HG02588 (cell line): ENCODE measurements around the gene KCNMA1.

Experiments used
- ATAC-seq: cut with Tn5 transposase; IDR thresholded peaks from one replicate; pipeline ENCODE4 v1.9.1; 2021; ENCODE audit warnings: mild to moderate bottlenecking, moderate library complexity; ENCODE audit not compliant: unreplicated experiment

Gene KCNMA1

DNA sequence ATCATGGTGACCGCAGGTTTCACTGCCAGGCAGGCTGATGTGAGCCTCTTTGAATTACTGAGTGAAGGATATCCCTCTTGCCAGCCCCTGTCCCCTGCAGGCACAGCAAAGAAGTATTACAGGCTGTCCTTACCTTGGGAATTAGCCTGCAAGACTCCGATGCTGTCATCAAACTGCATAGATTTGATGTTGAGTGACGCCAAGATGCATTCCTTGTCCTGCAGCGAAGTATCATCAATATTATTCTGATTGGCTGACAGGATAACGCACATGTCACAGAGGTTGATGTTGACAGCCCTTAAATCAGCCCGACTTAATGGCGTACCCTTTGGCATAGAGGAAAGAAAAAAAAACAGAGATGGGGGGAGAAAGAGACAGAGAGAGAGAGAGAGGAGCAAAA is 693.0 kb downstream of the KCNMA1 start:
- no peak for ATAC-seq

DNA sequence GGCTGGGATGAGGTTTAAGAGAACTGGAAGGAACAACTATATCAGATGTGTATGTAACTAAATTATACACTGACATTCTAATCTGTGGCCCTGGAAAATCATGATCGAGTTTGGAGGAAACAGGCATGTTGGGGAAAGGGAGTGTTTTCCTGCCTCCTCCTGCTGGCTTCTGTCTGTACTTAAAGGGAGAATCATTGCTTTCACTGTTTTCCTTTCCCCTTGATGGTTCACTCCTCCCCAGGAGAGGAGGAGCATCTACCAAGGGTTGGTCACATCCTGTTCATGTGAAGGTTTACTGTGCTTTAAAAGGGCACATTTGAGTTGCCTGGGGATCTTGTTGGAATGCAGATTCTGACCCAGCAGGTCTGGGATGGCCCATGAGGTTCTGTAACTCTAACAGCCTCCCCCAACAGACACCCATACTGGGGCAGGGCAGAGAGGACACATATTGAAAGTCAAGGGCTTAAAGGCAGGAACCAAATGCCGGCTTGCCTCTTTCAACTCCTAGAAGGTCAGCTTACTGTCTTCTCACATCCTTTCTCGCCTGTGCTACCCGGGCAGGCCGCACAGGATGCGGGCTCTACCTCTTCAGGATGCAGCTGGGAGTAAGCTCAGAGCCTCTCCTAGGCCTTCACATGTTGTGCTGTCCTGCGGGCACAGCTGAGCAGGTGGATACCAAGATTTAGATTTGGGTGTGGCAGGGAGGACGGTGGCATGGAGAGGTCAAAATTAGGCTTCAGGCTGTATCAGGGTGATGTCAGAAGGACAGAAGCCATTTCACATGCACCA is 694.8 kb downstream of the KCNMA1 start:
- ATAC-seq, result no peak

DNA sequence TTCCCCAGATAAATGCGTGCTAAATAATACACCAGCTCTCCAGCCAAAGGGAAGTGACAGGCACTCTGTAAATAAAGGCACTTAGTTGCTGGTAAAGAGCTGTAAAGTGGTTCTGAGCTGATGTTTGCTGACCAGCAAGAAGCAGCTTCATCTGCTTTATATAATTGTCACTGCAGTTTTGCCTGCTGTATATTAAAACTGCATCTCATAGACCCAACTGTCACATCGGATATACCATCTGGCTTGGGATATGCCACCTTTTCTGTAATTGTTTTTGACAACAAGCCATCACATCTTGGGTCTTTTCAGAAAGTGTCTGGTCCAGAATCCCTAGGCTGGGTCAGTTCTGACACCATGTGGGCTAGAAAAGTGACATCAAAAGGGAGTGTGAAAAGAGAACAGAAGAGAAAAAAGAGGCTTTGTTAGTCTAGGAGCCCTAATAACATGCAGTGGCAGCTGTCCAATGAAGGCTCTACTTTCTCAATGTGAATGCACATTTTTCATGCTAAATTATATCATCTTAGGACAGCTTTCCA is 697.6 kb downstream of the KCNMA1 start:
- ATAC-seq, result no peak

DNA sequence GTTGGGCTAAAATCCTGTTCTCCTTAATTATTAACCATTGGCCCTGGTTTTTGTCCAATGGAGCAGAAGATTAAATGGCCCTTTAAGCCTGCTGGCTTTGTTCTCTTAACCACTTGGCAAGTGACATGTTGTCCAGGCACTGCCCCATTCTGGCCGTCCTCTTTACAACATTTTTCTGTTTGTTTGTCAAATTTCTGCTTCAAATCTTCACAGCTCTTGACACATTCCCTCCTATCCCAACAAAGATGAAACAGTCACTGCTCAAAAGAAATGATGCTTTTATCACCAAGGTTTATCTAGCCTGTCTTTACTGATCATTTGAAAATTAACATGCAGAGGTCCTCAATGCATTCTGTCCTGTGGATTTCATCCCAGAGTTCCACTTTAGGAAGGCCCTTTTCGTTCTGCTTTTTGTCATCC is 700.4 kb downstream of the KCNMA1 start:
- ATAC-seq, result no peak

DNA sequence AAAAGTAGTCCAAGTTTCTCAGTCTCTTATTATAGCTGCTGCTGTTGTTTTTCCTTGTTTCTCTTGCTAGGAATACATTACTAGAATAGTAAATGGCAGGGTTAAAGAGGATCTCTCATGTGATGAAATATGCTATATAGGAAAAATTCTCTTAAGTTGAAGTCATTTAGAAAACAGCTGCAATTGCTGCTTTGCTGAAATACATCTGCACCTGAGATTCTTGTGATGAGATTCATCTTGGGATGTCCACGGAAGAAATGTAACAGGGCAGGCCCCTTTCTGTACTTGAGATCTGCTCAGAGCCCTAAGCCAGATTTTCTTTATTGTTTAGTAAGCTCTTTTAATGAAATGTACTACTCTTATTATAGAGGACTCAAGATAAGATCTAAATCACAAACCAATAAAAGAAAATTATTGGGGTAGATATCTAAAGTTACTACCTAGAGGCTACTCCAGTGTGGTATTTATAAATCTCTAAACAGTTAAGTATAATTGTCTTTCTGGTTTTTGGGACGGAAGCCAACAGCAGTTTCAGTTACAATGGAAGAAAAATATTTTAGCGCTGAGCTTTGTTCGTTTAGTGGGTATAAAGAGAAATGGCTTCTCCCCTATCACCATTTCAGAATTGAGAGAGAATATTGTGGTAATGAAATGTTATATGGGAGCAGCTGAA is 701.5 kb downstream of the KCNMA1 start:
- ATAC-seq, result no peak

DNA sequence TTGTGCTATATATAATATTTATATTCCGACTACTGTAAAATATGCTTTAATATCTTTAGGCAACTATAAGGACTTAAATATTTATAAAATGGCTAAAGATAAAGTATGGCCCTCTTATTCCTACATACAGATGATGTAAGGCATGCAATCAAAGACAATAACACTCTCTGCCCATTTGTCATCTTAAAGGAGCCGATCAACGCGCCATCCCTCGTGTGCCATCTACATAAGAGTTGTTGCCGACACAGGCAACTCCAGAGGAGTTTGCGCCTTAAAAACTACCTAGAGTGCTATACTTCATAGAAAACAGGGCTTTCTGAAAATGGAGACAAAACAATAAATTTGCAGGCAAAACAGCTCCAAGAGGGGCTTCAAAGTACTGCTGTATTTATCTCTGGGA is 709.0 kb downstream of the KCNMA1 start:
- ATAC-seq, result no peak

DNA sequence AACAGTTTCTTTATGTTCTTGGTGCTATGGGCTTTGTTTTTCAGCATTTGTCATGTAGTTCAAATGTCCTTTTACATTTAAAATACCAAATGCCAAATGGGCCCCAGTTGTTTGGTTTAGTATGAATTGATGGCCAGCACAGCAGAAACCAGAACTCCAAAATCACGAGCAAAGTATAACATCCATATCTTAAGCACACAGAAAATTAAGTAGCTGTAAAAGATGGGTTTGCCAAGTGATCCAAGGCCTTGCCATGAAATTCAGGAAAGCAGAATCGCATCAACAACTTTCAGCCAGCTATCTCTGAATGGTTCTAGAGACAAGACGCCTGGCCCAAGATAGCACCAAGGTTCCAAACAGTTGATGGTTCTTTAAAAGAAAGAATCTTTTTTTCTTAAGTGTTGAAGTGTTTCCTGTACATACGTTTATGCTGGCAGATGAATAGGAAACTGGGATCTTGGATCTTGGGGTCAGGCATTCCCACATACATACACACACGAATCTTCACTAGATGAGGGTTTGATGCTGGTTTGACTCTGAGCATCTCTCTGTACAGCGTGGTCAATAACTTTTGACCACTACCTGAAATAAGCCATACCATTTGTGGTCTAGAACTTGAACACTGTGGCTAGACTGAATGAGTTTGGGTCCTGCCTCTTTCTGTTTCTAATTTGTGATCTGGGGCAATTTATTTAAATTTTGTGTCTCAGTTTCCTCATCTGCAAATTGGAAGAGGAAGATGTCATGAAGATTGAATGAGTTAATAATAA is 711.8 kb downstream of the KCNMA1 start:
- ATAC-seq, result no peak

DNA sequence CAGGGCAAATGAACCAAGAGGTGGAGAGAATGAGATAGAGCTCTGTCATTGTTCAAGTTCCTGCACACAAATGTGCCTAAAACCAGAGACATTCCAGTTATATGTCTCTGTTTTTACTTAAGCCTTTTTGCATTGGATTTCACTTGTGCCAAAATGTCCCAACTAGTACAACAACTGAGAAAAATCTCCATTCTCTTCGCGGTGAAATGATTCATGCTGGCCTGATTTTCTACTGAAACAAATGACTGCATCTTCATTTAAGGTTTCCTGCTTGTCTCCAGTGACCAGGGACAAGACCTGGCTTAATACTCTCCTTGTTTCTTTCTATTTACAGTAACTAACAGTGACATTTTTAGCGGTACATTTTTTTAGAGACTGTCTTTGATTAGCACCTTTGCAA is 714.9 kb downstream of the KCNMA1 start:
- ATAC-seq, result no peak

DNA sequence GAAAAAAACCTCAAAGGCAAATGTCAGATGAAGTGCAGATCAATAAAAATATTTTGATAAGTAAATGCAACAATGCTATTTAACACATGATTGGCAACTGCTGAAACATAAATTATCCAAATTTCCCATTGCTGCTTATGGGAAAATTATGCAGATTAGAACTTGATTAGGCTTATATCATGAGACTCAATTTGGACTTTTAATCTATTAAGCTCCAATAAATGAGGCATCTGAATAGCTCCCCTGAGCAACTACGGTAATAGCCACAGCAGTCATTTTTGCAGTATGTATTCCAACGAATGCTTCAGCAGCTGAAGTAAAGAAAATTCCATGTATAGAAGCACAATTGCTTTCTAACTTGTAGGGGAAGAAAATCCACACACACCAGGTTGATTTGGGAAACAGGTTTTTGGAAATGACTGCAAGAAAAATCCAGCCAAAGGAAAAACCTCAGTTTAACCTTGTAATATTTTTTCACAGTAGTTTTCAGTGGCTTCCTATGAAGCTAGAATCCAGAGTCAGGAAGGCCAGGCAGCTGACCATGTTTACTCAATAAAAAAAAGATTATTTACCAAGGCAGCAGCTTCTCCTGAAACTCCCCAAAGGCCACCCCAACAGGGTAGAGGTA is 716.1 kb downstream of the KCNMA1 start:
- no peak for ATAC-seq

DNA sequence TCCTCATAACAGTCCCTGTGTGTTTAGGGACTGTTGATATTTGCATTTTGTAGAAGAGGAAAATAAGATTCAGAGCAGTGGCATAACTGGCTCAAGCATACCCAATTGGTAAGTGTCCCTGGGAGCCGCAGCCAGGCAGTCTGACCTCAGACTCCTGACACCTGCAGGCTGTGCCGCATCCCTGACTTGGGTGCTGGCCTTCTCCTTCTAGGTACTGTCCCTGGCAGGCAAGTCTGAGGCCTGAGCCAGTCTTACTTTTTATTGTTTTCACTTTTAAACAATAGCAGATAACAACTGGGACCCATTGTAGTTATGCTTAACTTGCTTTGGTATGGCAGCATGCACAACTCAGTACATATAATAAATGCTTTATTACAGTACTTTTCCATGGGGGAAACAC is 717.0 kb downstream of the KCNMA1 start:
- no peak for ATAC-seq

DNA sequence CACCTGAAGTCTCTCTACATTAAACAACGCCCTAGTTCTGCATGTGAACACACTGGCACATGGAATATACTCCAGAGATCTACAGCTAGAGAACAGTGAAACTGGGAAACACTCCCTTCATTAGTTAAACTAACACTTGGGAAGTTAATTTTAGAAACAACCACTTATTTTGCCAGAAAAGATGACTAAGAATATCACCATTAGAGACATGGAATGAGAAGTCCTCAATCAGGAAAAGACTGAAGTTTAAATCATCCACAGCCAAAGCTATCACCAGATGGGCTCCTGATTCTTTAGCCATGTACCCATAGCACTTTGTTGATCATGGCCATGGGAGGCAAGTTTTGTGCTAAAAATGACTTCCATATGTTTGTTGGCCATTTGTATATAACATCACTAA is 719.5 kb downstream of the KCNMA1 start:
- no peak for ATAC-seq

DNA sequence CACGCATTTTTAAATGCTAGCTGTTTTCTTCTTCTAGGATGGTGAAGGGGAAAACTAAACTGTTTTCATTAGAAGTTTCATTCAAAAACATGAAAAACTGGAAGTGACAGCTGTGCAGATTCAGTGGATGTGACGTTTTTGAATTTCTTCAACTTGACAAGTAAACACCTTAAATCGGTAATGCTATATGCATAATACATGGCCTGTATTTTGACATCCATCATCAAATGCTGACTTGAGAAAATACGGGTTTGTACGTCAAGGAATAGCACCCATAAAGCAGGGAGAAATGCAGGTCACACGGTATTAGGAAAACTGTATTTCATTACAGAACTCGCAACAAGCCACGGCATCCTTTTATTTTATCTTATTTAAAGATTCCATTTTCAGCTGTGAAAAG is 720.5 kb downstream of the KCNMA1 start:
- no peak for ATAC-seq

DNA sequence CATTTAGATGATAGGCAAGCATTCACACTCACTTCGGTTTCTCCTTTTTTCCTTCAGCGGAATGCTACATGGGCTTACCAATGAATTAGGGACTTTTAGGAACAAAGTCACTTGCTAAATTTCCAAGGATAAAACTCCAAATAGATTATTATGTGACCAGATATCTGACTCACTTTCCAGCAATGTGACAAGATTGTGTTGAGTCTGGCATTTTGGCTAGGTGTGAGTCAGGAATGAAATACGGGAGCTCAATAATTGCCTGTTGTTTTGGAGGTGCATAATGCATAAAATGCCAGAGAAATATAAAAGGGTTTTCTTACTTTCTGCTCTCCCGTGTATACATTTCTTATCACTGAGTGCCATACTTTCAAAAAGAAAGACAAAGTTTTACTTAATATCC is 721.1 kb downstream of the KCNMA1 start:
- no peak for ATAC-seq

DNA sequence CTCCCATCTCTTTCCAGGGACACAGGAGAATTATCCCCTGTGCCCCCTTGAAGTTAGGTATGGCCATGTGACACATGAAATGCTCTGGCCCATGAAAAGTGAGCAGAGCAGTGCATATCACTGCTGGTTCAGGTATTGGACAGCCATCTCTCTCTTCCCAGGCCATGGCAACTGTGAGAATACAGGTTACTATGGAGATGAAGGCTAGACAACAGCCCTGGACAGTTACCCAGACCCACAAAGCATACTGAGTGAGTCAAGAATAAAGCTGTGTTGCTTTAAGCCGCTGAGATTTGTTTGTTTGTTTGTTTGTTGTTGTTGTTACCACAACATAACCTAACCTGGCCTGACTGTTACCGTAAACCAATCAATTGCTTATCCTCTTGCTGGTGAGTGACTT is 722.3 kb downstream of the KCNMA1 start:
- no peak for ATAC-seq

DNA sequence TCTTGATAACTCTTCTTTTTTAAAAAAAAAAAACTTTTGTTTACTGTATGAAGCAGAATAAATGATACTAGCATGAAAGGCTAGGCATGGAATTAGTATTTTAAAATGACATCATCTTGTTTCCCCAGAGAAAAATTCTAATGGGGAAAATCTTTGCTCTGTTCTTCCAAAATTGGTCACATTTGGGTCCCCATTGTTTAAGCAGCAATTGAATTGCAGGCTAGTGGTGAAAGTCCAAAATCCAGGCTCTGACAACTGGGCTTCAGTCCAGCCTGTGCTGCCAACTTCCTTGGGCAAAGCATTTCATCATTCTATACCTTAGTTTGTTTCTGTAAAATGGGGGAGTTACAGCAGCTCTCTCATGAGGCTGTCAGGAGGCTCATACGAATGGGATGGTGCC is 726.4 kb downstream of the KCNMA1 start:
- no peak for ATAC-seq

DNA sequence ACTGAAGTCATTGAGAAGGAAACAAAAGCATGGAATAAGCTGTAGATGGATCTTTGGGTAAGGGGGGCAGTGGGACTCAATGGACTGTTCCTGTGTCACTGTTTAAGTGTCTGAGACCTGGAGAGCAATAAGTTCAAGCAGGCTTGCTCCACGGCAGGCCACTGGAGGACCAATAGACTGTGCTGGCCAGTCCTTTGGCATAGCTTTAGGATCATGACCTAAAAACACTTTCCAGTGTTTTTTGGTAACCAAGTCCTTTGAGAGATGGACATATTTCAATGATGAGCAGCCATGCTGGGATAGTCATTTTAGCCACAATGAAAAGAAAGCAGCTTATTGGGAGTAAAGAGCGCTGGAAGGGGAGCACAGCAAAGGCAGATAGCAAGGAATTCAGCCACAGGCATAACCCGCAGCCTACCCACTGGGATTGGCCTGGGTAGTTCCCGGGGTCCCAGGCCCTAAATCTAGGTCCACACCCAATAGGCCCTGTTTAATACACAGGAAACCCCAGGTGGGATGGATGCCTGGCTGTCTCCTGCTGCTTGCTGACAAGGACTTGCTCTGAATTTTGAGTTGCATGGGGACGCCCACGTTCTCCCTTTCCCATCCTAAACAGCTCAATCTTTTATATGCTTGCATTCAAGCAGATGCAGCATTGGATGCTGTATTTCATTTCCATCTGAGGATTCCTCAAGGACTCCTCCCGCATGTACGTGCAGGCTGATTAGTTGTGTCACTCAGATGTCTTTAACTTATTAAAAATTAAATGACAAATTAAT is 727.2 kb downstream of the KCNMA1 start:
- ATAC-seq, result no peak

DNA sequence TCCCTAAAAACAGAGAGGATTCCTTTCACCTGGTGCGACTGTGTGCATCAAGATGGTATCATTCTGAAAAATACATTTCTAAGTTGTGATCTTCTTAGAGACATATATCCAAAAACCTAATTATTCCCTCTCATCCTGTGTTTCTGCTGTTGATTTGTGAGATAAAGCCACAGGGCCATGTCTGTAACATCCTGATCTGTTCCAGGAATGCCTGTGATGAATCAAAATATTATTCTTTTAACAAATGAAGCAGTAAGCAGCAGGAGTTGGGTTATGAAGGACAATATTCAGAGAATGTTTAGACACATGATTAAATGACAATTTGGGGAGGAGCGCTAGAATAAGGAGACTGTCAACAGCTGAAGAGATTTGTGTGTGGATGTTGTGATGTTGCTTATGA is 731.4 kb downstream of the KCNMA1 start:
- no peak for ATAC-seq

DNA sequence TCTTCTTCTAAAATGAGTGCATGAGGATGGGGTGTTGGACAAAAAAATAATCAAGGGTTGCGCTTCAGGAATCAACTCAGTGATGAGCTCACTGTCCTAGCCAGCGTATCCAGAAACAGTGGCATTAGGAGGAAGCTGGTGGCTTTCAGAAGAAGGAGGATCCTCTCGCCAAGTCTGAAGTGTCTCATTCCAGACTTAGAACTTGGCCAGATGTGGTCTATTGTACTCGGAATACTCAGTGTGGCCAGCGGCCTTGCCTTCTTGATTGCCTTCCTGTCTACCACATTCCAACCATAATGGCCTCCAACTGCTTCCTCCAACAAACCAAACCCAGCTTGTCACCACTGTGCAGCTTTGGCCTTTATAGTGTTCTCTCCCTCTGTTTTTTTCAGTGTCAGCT is 732.4 kb downstream of the KCNMA1 start:
- ATAC-seq, result no peak

DNA sequence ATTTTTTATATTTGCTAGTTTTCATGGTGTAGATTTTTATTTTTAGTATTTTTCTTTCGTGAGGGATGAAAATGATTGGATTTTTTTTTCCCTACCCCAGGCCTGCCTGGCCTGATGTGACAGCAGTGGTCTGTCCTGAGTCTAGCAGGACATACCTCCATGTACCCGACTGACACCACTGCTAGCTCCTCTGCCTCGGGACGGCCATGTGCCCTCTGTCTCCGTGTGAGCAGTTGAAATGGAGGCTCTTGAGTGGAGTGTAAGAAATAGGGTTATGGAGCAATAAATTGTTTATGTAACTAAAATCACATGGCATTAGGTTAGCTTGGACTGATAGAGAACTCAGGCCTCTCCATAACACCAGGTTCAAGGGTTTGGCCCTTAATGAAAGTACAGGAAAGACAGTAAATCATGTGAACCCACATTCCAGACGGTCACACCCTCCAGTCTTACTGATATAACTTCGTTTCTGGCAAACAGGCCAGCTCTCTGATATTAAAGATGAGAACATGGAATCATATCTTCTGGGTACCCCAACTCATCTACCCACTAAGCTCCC is 734.1 kb downstream of the KCNMA1 start:
- no peak for ATAC-seq

DNA sequence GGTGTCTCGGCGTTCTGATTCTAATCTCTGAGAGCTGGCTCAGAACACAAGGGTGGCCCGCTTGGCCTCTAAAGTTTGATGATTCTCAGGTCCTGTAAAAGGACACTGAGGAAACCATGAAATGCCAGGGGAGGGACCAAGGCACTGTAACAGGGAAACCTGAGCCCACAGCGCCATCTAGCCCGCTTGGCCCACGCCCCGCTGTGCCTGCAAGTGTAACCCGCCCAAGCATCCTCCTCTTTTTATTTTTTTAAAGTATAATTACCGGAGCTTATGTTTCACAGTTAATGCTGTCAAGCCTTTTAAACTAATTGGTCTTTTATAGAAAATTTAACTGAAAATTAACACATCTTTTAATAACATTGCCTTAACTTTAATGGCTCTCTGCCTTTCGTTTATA is 734.7 kb downstream of the KCNMA1 start:
- no peak for ATAC-seq
